ENCODE results near the gene ZNF865.

The ZNF865 gene

DNA sequence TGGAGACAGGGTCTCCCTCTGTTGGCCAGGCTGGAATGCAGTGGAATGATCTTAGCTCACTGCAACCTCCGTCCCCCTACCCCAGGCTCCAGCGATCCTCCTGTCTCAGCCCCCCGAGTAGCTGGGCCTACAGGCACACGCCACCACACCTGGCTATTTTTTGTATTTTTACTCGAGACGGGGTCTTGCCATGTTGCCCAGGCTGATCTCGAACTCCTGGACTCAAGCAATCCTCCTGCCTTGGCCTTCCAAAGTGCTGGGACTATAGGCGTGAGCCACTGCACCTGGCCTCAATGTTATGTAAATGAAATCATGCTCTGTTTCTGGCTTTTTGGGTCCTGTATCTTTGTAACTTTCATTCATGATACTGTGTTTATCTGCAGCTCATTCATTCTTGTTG lies 16.7 kb upstream of the ZNF865 start:
- DNase-seq, result no peak

DNA sequence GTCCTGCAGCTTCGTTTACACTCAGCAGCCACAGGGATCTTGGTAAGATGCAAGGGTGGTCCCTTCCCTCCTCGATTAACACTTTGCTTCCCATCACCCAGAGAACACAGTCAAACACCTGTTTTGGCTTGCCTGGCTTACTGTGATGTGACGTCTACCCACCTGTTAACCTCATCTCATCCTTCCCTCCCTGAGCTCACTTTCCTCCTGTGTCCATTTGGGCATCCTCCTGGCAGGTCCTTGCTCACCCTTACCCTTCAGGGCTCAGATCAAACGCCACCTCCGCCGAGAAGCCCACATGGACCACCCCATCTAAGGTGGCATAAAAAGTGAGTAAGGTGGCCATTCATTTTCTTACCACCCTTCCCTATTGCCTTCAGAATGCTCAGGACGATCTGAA lies 15.3 kb upstream of the ZNF865 start:
- no peak for DNase-seq

GRCh38 chr19:55590617-55591016 lies 14.8 kb upstream of the ZNF865 start:
- DNase-seq, result no peak

GRCh38 chr19:55591555-55591954 lies 13.9 kb upstream of the ZNF865 start:
- DNase-seq, result no peak

GRCh38 chr19:55592391-55593090 lies 12.9 kb upstream of the ZNF865 start:
- DNase-seq, result no peak

DNA sequence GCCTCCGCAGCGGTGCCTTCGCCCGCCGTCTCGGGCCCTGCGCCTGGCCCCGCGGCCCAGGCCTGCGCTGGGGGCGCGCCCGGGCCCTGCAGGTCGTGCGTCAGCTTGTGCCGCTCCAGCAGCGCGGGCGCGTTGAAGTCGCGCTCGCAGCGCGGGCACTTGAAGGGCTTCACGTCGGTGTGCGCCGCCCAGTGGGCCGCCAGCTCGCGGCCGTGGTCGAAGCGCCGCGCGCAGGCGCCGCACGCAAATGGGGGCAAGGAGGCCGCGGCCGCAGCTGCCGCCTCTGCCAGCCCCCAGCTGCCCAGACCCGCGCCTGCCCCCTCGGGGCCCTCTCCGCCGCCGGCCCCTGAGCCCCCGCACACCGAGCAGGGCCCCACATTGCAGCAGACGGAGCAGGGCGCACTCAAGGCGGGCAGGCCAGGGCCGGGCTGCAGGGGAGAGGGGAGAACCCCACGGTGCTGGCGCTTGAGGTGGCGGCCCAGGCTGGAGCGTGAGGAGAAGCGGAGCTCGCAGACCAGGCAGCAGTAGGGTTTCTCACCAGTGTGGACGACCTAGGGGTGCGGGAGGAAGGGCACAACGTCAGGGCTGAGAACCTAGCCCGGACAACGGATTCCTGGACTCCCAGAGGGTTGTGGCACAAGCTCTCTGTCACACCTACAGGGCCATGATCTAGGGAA lies 12.2 kb upstream of the ZNF865 start:
- no peak for DNase-seq

GRCh38 chr19:55594996-55595545 lies 10.4 kb upstream of the ZNF865 start:
- DNase-seq, result no peak

- no peak for DNase-seq
These were observed 9.1 kb upstream of the ZNF865 start for GRCh38 chr19:55596304-55596703.

GRCh38 chr19:55597501-55597921 lies 7.9 kb upstream of the ZNF865 start:
- DNase-seq, result no peak

DNA sequence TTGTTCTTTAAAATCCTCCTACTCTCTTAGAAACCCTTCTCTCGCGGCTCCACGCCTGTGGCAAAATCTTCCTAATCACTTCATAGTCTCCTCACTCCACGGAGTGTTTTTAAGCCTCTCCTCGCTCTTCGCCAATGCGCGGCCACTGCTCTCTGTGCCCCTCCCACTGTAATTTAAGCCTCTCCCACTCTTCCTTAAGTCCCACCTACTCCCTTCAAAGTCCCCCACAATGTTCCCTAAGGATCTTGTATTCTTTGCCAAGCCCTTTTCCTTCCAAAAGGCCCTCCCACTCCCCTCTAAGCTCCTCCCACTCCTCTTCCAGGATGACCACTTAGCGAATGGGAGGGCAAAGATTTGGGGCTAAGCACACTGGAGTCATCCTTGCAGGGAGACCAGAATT lies 7.4 kb upstream of the ZNF865 start:
- DNase-seq, result no peak

- DNase-seq, result peak; percentile 88
These were observed 6.6 kb upstream of the ZNF865 start for GRCh38 chr19:55598719-55599467.

DNA sequence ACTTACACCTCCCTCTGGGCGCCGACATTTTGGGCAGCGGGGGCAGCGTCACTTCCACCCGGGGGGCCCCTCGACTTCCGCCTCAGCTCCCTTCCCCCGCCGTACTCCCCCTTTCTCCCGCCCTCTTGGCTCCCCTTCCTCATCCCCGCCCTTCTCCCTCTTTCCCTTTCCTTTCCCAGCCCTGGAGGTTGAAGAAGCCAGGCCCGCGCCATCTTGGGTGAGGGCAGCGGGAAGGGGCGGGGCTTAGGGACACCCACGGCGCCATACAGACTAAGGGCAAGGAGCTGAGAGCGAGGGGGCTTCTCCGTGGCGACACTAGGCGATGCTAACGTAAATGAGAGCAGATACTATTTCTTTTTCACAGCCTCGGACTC lies 6.0 kb upstream of the ZNF865 start, which contains the start of gene FIZ1:
FIZ1 (minus strand) TSS at position 50 of the 374 bp plus-strand sequence. CDS start 1,652 bp downstream, outside the sequence.
- DNase-seq, result peak; percentile 95

DNA sequence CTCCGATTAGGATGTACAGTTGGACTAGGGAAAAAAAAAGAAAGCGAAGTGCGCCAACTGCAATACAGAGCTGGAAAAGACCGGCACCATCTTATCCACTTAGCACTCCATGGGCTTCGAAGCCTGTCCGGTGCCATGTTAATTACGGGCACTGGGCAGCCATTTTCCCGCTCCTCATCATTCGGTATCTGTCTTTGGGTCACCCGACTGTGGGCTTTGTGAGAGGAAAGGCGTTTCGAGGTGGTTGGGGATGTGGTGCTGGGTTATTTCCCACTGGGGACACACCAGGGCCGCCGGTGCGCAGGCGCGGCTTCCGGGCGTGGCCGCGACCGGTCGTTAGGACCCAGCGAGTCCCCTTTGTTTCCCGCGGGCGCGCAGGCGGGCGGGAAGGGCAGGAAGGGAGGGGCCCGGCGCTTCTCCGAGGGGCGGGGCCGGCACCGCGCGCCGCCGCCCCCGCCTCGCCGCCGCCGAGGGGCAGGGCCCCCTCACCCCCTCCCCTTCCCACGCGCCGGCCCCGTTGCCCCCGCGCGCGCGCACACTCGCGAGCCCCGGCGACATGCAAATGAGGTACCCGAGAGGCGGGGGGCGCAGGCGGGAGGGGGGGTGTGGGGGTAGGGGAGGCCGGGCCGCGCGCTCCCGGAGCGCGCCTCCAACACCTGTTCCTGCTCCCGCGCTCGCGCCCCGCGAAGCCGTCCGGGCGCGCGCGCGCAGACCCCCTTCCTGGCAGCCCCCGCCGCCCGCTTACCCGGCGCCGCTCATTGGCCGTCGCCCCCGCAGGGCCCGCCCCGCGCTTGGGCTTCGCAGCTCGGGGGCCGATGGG lies 5.4 kb upstream of the ZNF865 start, which contains the start of gene ZNF524:
ZNF524 (plus strand) TSS at position 447 of the 820 bp plus-strand sequence. CDS start 1,825 bp downstream, outside the sequence.
- DNase-seq, result peak; percentile 76

GRCh38 chr19:55600662-55601028 lies 4.8 kb upstream of the ZNF865 start:
- no peak for DNase-seq

DNA sequence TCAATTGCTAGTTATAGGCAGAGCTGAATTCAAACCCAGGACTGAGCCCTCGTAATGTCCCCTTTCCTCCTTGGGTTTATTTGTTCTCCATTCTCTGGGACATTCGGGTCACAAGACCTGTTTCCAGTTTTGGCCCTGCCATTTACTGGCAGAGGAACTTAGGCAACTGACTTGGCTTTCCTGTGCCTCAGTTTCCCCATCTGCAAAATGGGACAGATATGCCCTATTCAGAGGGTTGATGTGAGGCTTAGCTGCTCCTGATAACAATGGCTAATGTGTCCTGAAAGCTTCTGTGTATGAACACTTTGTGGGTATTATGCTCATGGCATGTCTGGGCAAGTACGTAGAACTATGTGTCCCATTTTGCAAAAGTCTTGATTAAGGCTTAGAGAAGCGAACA lies 4.4 kb upstream of the ZNF865 start:
- DNase-seq, result no peak

- DNase-seq, result no peak
These were observed 3.1 kb upstream of the ZNF865 start for GRCh38 chr19:55602104-55603001.

DNA sequence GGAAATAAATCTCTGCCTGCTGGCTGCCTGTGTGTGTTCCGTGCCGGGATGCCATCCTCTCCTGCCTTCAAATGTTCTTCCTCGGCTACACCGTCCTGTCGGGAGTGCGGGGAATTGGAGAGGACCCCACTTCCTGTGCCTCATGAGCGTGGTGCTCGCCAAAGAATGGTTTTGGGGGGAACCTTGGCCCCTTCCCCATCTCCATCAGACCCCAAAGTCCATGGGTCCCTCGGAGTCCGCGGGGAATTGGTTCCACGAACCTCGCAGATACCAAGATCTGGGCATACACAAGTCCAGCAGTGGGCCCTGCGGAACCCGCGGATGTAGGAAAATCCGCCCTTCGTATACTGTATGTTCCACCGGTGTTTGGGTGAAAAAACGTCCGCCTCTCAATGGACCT lies 2.3 kb upstream of the ZNF865 start:
- DNase-seq, result no peak

DNA sequence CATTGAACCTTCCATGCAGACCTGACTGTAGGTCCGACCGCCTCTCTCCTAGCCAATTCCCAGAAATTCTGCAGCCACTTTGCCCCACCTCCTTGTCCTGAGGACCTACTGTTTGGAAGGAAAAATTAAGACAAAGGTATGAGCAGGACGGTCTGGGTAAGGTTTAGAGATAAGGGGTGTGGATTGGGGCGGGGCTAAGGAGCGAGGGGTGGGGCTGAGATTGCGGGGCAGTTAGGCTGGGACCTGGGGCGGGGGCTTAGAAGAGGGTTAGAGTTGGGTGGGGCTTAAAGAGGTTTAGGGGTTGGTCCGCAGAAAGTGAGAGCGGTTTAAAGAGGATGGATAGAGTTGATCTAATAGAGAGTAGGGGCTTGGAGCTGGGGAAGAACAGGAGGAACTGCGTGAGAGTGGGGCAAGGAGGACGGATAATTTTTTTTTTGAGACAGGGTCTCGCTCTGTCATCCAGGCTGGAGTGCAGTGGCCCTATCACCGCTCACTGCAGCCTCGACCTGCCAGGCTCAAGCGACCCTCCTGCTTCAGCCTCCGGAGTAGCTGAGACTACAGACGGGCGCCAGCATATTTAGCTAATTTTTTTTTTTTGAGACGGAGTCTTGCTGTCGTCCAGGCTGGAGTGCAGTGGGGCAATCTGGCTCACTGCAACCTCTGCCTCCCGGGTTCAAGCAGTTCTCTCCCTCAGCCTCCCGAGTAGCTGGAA lies 1.7 kb upstream of the ZNF865 start:
- no peak for DNase-seq

DNA sequence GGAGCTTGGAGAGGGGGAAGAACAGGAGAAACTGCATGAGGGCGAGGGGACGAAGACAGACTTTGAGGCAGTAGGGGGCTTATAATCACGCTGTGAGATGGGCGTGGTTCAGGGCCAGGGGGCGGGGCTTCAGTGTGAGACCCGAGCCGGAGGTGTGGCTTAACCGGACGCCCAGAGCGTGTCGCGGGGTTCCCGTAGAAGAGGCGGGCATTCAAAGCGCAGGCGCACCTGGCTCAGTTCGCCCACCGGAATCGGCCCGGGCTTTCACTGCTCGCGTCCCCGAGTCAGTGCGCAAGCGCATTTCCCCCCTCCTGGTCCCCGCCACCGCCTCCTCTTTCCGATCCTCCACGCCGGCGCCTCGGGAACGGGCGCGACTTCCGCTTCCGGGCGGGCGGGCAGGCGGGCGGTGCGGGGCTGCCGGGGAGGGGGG lies 225 bp upstream of the ZNF865 start:
- peak; percentile 97 for DNase-seq

DNA sequence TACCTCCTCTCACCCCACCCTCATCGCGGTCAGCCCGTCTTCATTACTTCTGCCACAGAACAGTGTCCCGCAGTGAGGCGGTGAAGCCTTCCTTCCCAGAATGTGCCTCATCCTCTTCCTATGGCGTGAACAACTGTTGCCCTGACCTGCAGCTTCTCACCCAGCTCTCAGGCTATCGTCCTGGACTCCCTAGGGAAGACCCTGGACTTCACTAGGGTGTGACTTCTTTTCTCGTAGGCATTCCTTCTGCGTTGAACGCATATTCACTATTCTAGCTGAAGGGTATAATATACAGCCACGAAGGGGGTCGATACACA lies 982 bp downstream of the ZNF865 start:
- no peak for DNase-seq

- DNase-seq, result no peak
These were observed 1.4 kb downstream of the ZNF865 start for GRCh38 chr19:55606817-55607216.
